Pulmonary artery endothelial cell (primary cell): ENCODE measurements around the gene GPC6. TPM values are rescaled to one million over a fixed set of nuclear protein-coding genes. Genes with fewer than 3 reads are reported as not detected.

ENCODE experiments used
- DNase-seq: peaks from one replicate; pipeline ENCODE4 v3.0.0-alpha.2; 2011; ENCODE audit warnings: low read depth, low spot score
- total RNA-seq: library from RNA; depleted of rRNA; stranded (reverse); fragments of >200 nt; gene quantifications from 2 replicates; pipeline ENCODE4 v1.2.3, GENCODE V29; 2014

Gene GPC6
- total RNA-seq, 1 donor from 2014 or later = under 0.01 TPM

GRCh38 chr13:94433055-94433961, 1206.7 kb downstream of the GPC6 start:
- no peak for DNase-seq

- peak; percentile 2 for DNase-seq
Measured at GRCh38 chr13:94435604-94436226, 1209.1 kb downstream of the GPC6 start.

GRCh38 chr13:94444826-94445225, 1218.2 kb downstream of the GPC6 start:
- no peak for DNase-seq

GRCh38 chr13:94454334-94454733, 1227.7 kb downstream of the GPC6 start:
- DNase-seq = no peak

- no peak for DNase-seq
Measured at GRCh38 chr13:94454906-94455305, 1228.3 kb downstream of the GPC6 start.

- no peak for DNase-seq
Measured at GRCh38 chr13:94455414-94455813, 1228.8 kb downstream of the GPC6 start.
